Left lung (tissue), 10 donors: Measurements from ENCODE around the gene SOX12. TPM values are rescaled to one million over a fixed set of nuclear protein-coding genes. Genes with fewer than 3 reads are reported as not detected.

Experiments
- ATAC-seq: fragments of 200-7000 bp; cut with Tn5 transposase; one replicate; pipeline ENCODE4 v1.9.1; 2020; ENCODE audit warnings: moderate library complexity
- DNase-seq, 4 donors: peaks; one replicate each; pipeline ENCODE4 v3.0.0-alpha.2; 2013 to 2020
- H3K27ac ChIP-seq, 2 donors: fragments of 200-600 bp; sonication (generic) in 1 of 2; one replicate each; pipeline versions ENCODE4 v1.5.0 to v1.8.0; 2020 to 2021
- H3K27me3 ChIP-seq, 2 donors: fragments of 200-600 bp; sonication (generic) in 1 of 2; one replicate each; pipeline versions ENCODE4 v1.5.0 to v1.8.0; 2020 to 2021
- H3K36me3 ChIP-seq, 2 donors: fragments of 200-600 bp; sonication (generic) in 1 of 2; one replicate each; pipeline versions ENCODE4 v1.5.0 to v1.8.0; 2020 to 2021
- H3K4me1 ChIP-seq, 2 donors: fragments of 200-600 bp; one replicate each; pipeline ENCODE4 v1.8.0; 2021
- H3K4me3 ChIP-seq, 2 donors: fragments of 200-600 bp; sonication (generic) in 1 of 2; one replicate each; pipeline versions ENCODE4 v1.5.0 to v1.8.0; 2020 to 2021; ENCODE audit warnings: mild to moderate bottlenecking in 1 of 2
- H3K9me3 ChIP-seq, 2 donors: fragments of 200-600 bp; sonication (generic) in 1 of 2; one replicate each; pipeline versions ENCODE4 v1.5.0 to v1.8.0; 2020 to 2021
- CTCF ChIP-seq, 2 donors: fragments of 200-600 bp; sonication (generic) in 1 of 2; IDR thresholded peaks; one replicate each; pipeline versions ENCODE4 v1.5.0 to v1.8.0; 2021; ENCODE audit warnings: antibody characterized with exemption in 2 of 2
- intact Hi-C, 2 donors: fragments of 100-400 bp; cut with DNase I; formaldehyde crosslinking; loops; one replicate each; pipeline versions ENCODE4 v1.11.2 to v1.14.2; 2022
- polyA plus RNA-seq, 6 donors: library from polyadenylated mRNA; unstranded; fragments of 120-200 nt; gene quantifications; one replicate each; pipeline ENCODE4 v1.2.1, GENCODE V29; 2013; ENCODE audit not compliant: insufficient read length in 6 of 6
- total RNA-seq, 2 donors: library from RNA; stranded (reverse); fragmentation: NEBNext Ultra II Directional; extraction: Animal tissue kit (Norgen Biotek cat#: 25700); gene quantifications; one replicate each; pipeline ENCODE4 v1.2.1, GENCODE V29; 2021
- donor health status: DM: no; HTN: yes; CAD: no.
- donor health status: DM: no; HTN: no; CAD: no.

SOX12 gene
- total and polyA plus RNA-seq, 8 donors, result 14.0 to 39.3 (median 30.6) TPM

GRCh38 chr20:358891-359555 is 33.7 kb downstream of the SOX12 start:
- H3K4me1 ChIP-seq, result peaks cover 0 to 31% of the 10 kb centered on the region in 2 donors
- ATAC-seq (peak; percentile 13), DNase-seq (no peak)
- no peak for TF ChIP-seq CTCF (IDR thresholded peaks at IDR 0.05)
- no peak overlapping the region for H3K4me3 ChIP-seq
- H3K27me3 ChIP-seq, result no peaks in the 10 kb centered on the region
- no peaks in the 10 kb centered on the region for H3K36me3 ChIP-seq
- no peaks in the 10 kb centered on the region for H3K9me3 ChIP-seq
- peak overlapping the region in 1 of 2 donors; percentile 46 for H3K27ac ChIP-seq
- intact Hi-C loops, result no loop called here

- Histone ChIP-seq H3K9me3 (no peaks in the 10 kb centered on the region), H3K4me3 (no peak overlapping the region), H3K27ac (no peak overlapping the region), H3K4me1 (peaks cover 0 to 33% of the 10 kb centered on the region in 2 donors), H3K27me3 (no peaks in the 10 kb centered on the region), H3K36me3 (no peaks in the 10 kb centered on the region)
- TF ChIP-seq CTCF (IDR thresholded peaks at IDR 0.05), result no peak
- intact Hi-C loops, result no loop called here
- ATAC-seq, result no peak
- no peak for DNase-seq
Measured at GRCh38 chr20:361561-361960, 36.2 kb downstream of the SOX12 start.

- H3K4me1 ChIP-seq, result peaks cover 0 to 33% of the 10 kb centered on the region in 2 donors
- no peak overlapping the region for H3K4me3 ChIP-seq
- no peak overlapping the region for H3K27ac ChIP-seq
- ATAC-seq (peak; percentile 76), DNase-seq (peak; percentile 78 to 93 (median 90))
- TF ChIP-seq CTCF (IDR thresholded peaks at IDR 0.05), result peak in 1 of 2 donors; percentile 51
- H3K27me3 ChIP-seq, result no peaks in the 10 kb centered on the region
- intact Hi-C loops, result no loop called here
- no peaks in the 10 kb centered on the region for H3K9me3 ChIP-seq
- H3K36me3 ChIP-seq, result no peaks in the 10 kb centered on the region
Measured at GRCh38 chr20:362271-363254, 37.2 kb downstream of the SOX12 start.

GRCh38 chr20:363319-364078 is 38.1 kb downstream of the SOX12 start:
- Histone ChIP-seq H3K36me3 (no peaks in the 10 kb centered on the region), H3K27me3 (no peaks in the 10 kb centered on the region), H3K4me1 (peaks cover 0 to 33% of the 10 kb centered on the region in 2 donors), H3K4me3 (no peak overlapping the region), H3K27ac (no peak overlapping the region), H3K9me3 (no peaks in the 10 kb centered on the region)
- DNase-seq, result peak in 1 of 4 donors; percentile 47
- ATAC-seq, result peak; percentile 46
- intact Hi-C loops, result no loop called here
- TF ChIP-seq CTCF (IDR thresholded peaks at IDR 0.05), result no peak
